GM21825 (cell line): ENCODE data around the gene RFX4.
A peak's percentile ranks its signal among the peaks of the same experiment; 100 is the strongest.
"Not testable (repeated sequence)": the region's sequence is repeated elsewhere in the genome, so short reads cannot be mapped to it uniquely, and the experiment has no call there.

Experiments used
- ATAC-seq: cut with Tn5 transposase; IDR thresholded peaks from one replicate; pipeline ENCODE4 v1.9.1; 2021; ENCODE audit warnings: mild to moderate bottlenecking, moderate library complexity; ENCODE audit not compliant: unreplicated experiment

RFX4 gene

GRCh38 chr12:106724116-106724515, 141.3 kb downstream of the RFX4 start:
- no peak for ATAC-seq

DNA sequence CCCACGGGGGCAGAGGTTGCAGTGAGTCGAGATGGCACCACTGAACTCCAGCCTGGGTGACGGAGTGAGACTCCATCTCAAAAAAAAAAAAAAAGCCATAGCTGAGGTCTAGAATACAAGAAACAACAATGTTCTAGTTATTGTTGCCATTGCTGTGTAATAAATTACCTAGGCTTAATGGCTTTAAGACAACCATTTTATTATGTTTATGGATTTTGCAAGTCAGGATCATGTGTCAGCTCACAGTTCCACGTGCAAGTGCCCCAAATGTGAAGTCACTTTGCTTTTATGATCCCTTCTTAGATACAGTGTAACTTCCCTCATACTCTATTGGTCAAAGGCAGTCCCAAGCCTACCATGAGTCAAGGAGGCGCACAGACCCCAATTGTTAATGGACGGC, 142.1 kb downstream of the RFX4 start:
- no peak for ATAC-seq

DNA sequence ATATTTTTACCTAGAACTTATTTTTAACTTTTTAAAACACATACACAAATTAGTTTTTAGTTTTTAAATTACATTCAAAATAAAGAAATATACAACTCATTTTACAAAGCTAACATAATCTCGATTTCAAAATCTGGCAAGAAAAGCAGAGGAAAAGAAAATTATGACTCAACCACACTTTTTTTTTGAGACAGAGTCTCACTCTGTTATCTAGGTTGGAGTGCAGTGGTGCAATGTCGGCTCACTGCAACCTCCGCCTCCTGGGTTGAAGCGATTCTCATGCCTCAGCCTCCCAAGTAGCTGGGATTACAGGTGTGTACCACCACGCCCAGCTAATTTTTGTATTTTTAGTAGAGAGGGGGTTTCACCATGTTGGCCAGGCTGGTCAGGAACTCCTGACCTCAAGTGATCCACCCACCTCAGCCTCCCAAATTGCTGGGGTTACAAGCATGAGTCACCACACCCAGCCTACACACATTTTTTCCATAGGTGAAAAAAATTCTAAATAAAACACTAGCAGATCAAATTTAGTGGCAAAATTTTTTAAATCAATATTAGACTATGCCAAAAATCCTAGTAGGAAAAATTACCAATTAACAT, 143.9 kb downstream of the RFX4 start:
- not testable (repeated sequence) for ATAC-seq

DNA sequence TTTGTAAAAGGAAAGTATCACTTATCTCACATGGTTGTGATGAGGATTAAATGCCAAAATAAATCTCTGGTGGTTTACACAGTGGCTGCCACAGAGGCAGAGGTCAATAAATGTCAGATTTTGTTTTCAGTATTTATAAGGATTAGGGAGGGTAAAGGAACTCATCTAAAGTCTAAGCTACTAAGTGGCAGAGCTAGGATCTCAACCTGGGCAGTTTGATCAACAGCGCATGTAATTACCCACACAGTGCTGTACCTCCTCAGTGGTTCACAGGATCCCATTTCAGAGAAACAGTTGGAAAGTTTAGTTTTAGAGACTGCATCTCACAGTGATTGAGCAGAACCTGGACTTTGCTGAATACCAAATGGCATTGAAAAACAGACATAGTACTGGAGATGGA, 146.8 kb downstream of the RFX4 start:
- no peak for ATAC-seq

DNA sequence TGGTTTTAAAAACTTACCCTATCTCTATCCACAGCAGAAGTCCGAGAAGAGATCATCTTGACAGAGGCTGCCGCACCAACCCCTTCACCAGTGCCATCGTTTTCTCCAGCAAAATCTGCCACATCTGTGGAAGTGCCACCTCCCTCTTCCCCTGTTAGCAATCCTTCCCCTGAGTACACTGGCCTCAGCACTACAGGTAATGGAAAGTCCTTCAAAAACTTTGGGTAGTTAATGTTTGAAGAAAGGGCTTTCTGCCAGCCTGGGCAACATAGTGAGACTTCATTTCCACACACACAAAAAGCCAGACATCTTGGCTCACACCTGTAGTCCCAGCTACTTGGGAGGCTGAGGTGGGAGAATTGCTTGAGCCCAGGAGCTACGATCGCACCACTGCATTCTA, 150.1 kb downstream of the RFX4 start:
- ATAC-seq = no peak

- no peak for ATAC-seq
Measured at GRCh38 chr12:106733660-106734059, 150.9 kb downstream of the RFX4 start.

DNA sequence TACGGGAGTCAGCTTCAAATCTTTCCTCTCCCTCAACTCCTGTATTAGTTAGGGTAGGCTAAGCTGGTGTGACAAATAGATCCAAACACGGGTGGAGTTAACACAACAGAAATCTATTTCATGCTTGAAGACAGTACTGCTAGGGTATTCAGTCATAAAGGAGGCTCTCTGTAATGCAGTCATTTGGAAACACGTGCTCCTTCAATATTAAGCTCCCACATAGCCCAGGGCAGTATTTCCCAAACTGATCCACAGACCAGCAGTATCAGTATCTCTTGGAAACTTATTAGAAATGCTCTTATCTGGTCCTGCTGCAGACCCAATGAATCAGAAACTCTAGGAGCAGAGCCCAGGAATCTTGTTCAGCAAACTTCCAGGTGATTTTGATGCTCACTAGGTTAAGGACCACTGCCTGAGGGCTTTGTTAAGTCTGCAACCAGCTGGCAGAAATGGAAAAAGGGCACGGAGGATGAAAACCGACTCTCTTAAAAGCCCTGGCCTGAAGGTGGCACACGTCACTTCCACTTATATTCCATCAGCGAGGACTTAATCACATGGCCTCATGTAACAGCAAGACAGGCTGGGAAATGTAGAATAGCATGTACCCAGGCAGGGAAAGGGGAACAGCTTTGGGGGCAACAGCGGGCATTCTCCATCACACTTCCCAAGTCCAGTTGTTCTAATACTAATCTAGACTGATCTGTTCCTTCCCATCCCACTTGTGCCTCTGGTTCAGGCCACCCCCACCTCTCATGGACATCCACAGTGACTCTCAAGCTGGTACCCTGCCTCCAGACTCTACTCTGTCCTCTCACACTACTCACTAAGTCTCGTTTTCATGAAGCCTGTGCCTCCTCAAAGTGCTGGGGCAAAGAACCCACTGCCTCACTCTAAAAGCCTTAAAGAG, 153.5 kb downstream of the RFX4 start:
- ATAC-seq = no peak

- no peak for ATAC-seq
Measured at GRCh38 chr12:106739318-106739717, 156.5 kb downstream of the RFX4 start.

GRCh38 chr12:106739815-106740530, 157.2 kb downstream of the RFX4 start:
- ATAC-seq = no peak

- no peak for ATAC-seq
Measured at GRCh38 chr12:106740818-106741217, 158.0 kb downstream of the RFX4 start.

- no peak for ATAC-seq
Measured at GRCh38 chr12:106741247-106741646, 158.4 kb downstream of the RFX4 start.

DNA sequence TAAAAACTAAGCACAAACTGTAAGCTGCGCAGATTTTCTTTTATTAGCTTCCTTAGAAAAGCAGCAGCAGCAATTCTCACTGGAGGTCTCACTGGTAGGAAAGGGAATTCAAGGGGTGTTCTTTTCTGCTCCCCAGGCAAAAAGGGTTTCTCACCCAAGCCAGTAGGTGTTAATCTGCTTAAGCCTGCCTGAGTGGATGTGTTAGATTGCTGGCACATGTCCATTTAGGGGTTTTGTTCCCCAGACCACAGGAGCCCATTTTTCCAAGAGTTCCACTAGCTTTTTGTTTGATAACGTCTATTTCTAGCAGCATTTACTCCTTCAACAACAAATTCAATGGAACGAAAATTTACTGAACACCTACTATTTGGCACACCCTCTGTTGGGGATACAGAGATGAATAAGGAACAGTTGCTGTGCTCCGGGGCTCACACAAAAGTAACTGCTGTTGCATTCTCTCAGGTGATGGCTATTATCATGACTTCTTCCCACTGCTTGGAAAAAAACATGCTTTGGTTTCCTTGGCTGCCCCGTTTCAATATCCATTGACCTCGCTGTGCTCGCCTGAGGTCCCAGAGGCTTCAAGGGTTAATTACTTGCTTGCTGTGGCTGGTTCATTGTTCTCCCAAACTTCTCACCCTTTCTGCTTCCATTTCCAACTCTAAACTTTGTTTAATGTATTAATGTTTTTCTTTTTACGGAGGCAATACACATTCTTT, 160.6 kb downstream of the RFX4 start:
- ATAC-seq = no peak

- no peak for ATAC-seq
Measured at GRCh38 chr12:106744600-106744999, 161.8 kb downstream of the RFX4 start.

DNA sequence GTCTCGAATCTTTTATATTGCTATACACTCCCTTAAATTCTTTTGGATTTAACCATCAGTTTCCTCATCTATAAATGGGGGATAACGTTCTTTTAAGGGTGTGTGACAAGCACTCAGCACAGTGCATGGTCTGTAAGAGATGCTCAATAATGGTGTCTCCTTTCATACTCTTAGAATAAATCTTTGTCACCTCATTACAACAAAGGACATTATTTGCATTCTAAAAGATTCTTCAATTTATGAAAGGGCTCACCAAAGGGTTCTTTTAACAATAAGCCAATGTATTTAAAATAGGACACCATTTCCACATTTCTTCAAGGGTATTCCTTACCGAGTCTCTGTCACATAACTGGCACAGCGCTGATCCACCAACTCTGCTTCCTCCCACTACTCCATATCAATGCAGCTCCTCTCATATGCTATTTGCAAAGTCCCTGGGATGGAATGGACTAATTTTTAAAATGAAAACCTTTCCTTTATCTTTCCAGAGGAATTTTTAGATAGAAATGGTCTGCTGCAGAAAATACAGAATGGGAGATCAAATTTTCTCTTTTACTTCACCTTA, 162.5 kb downstream of the RFX4 start:
- no peak for ATAC-seq

GRCh38 chr12:106747973-106748436, 165.2 kb downstream of the RFX4 start:
- ATAC-seq = no peak

DNA sequence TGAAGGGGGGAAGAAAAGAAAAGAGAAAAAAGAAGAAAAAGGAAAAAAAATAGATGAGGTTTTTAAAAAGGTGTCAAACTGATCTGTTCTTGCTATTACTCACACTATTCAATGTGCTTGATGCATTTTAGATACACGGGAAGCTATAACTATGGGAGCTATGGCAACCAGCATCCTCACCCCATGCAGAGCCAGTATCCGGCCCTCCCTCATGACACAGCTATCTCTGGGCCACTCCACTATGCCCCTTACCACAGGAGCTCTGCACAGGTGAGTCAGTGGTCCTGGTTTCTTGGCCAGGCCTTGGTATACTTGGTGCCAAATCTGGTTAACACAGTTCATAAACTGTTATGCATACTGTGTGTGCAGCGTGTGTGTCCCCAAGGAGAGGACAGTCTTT, 167.7 kb downstream of the RFX4 start:
- no peak for ATAC-seq

DNA sequence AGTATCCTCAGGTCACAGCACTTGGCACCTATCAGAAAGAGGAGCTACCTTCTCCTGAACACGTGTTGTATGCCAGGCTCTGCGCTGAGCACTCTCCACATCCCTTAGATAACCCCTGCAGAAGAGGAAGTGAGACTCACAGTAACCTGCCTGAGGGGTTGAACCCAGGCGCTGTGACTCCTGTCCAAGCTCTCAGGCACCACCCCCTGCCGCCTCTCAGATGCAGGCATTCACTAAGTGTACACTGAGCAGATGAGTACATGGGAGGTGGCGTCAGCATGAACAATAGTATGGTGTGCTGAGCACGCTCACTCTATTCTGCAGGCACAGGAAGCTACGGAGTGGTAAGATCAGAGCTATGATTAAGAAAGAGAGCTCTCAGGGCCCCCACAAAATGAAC, 170.7 kb downstream of the RFX4 start:
- peak; percentile 98 for ATAC-seq

- no peak for ATAC-seq
Measured at GRCh38 chr12:106754331-106754730, 171.5 kb downstream of the RFX4 start.

- ATAC-seq = no peak
Measured at GRCh38 chr12:106757623-106758348, 175.0 kb downstream of the RFX4 start.
